Kidney (tissue), 14 donors: ENCODE results near the gene MFSD6L. TPM values are rescaled to one million over a fixed set of nuclear protein-coding genes. Genes with fewer than 3 reads are reported as not detected.

ENCODE experiments used
- DNase-seq, 5 donors: peaks; one replicate each; pipeline ENCODE4 v3.0.0-alpha.2; 2013 to 2020
- FAIRE-seq: peaks from 2 replicates; lab custom pipeline; 2012; peaks lifted over from hg19 to GRCh38; lab: Jason Lieb, UNC
- H3K27ac ChIP-seq, 2 donors: one replicate each; pipeline ENCODE4 v1.7.0; 2013; ENCODE audit warnings: low read depth in 2 of 2, low read length in 2 of 2, inconsistent platforms in 1 of 2
- H3K27me3 ChIP-seq: one replicate; pipeline ENCODE4 v1.7.1; 2013; ENCODE audit warnings: low read length, inconsistent platforms; ENCODE audit not compliant: control insufficient read depth, insufficient read depth
- H3K36me3 ChIP-seq, 3 donors: one replicate each; pipeline versions ENCODE4 v1.7.0 to v1.7.1; 2013; ENCODE audit warnings: low read length in 3 of 3, control low read depth in 1 of 3, inconsistent platforms in 1 of 3; ENCODE audit not compliant: insufficient read depth in 3 of 3, control insufficient read depth in 2 of 3
- H3K4me1 ChIP-seq, 3 donors: one replicate each; pipeline versions ENCODE4 v1.7.0 to v1.7.1; 2013; ENCODE audit warnings: low read length in 3 of 3, inconsistent platforms in 1 of 3, low read depth in 1 of 3; ENCODE audit not compliant: control insufficient read depth in 2 of 3, insufficient read depth in 2 of 3
- H3K4me3 ChIP-seq, 3 donors: one replicate each; pipeline versions ENCODE4 v1.7.0 to v1.8.1; 2013; ENCODE audit warnings: low read length in 3 of 3, control low read depth in 1 of 3, inconsistent platforms in 1 of 3
- H3K9ac ChIP-seq, 3 donors: one replicate each; pipeline versions ENCODE4 v1.7.0 to v1.7.1; 2013; ENCODE audit warnings: low read length in 3 of 3, control low read depth in 1 of 3, inconsistent platforms in 1 of 3
- H3K9me3 ChIP-seq, 3 donors: one replicate each; pipeline versions ENCODE4 v1.7.0 to v1.7.1; 2013; ENCODE audit warnings: low read length in 3 of 3, control low read depth in 1 of 3, inconsistent platforms in 1 of 3; ENCODE audit not compliant: control insufficient read depth in 2 of 3, insufficient read depth in 1 of 3
- CTCF ChIP-seq: IDR thresholded peaks from 3 replicates; pipeline ENCODE4 v1.5.1; 2012; ENCODE audit warnings: mild to moderate bottlenecking, moderate library complexity, borderline replicate concordance; ENCODE audit not compliant: insufficient read depth; ENCODE audit errors: extremely low read depth
- intact Hi-C: fragments of 100-400 bp; cut with DNase I; formaldehyde crosslinking; loops from one replicate; pipeline ENCODE4 v1.11.1; 2022
- polyA plus RNA-seq: library from polyadenylated mRNA; stranded (reverse); fragments of 350-450 nt; fragmentation: Illumina TruSeq; extraction: RNeasy Lipid Tissue Mini Kit (QIAGEN cat#74804); gene quantifications from one replicate; pipeline ENCODE4 v1.2.3, GENCODE V29; 2014; ENCODE audit warnings: low read depth, low replicate concordance; ENCODE audit not compliant: insufficient read depth
- total RNA-seq: library from RNA; stranded (reverse); fragmentation: NEBNext Ultra II Directional; extraction: Animal tissue kit (Norgen Biotek cat#: 25700); gene quantifications from one replicate; pipeline ENCODE4 v1.2.1, GENCODE V29; 2021
- donor health status: control.
- donor health status: control.
- donor health status: control.
- donor health status: control.
- donor health status: control.
- donor health status: DM: yes; HTN: yes; CAD: no.
- donor health status: Normal renal cell carcinoma (clear cell type).

The MFSD6L gene
- total and polyA plus RNA-seq, 2 donors from 2014 or later: 3.1 to 3.8 TPM

GRCh38 chr17:8839410-8839935, 40.3 kb upstream of the MFSD6L start:
- DNase-seq (no peak), FAIRE-seq (no peak)
- Histone ChIP-seq H3K4me3 (no peak overlapping the region), H3K9ac (no peak overlapping the region), H3K27me3 (no peaks in the 10 kb centered on the region), H3K9me3 (no peaks in the 10 kb centered on the region), H3K36me3 (no peaks in the 10 kb centered on the region), H3K4me1 (no peaks in the 10 kb centered on the region), H3K27ac (no peak overlapping the region)
- intact Hi-C loops: no loop called here
- no peak for TF ChIP-seq CTCF

GRCh38 chr17:8838551-8839095, 39.5 kb upstream of the MFSD6L start:
- no peak for TF ChIP-seq CTCF
- DNase-seq (no peak), FAIRE-seq (no peak)
- no peaks in the 10 kb centered on the region for H3K4me1 ChIP-seq
- no peak overlapping the region for H3K9ac ChIP-seq
- H3K4me3 ChIP-seq: no peak overlapping the region
- no peak overlapping the region for H3K27ac ChIP-seq
- intact Hi-C loops: no loop called here
- H3K36me3 ChIP-seq: no peaks in the 10 kb centered on the region
- no peaks in the 10 kb centered on the region for H3K9me3 ChIP-seq
- no peaks in the 10 kb centered on the region for H3K27me3 ChIP-seq

GRCh38 chr17:8837563-8838075, 38.5 kb upstream of the MFSD6L start:
- Histone ChIP-seq H3K36me3 (no peaks in the 10 kb centered on the region), H3K9me3 (no peaks in the 10 kb centered on the region), H3K4me1 (no peaks in the 10 kb centered on the region), H3K9ac (no peak overlapping the region), H3K4me3 (no peak overlapping the region), H3K27ac (no peak overlapping the region), H3K27me3 (no peaks in the 10 kb centered on the region)
- peak in 2 of 5 donors; percentile 31 to 49 for DNase-seq
- intact Hi-C loops: no loop called here
- FAIRE-seq: no peak
- TF ChIP-seq CTCF: no peak
